NCI-H2107 (cell line): ENCODE measurements around the gene ZNF211.

Source experiments
- DNase-seq: peaks from one replicate; lab custom pipeline; 2025; lab: John Stamatoyannopoulos, UW

Gene ZNF211

GRCh38 chr19:57632987-57633831 lies at the start of gene ZNF211:
TSS of gene ZNF211 (plus strand) at chr19:57633168. CDS start at chr19:57633347, 179 bp downstream.
- peak; percentile 80 for DNase-seq

DNA sequence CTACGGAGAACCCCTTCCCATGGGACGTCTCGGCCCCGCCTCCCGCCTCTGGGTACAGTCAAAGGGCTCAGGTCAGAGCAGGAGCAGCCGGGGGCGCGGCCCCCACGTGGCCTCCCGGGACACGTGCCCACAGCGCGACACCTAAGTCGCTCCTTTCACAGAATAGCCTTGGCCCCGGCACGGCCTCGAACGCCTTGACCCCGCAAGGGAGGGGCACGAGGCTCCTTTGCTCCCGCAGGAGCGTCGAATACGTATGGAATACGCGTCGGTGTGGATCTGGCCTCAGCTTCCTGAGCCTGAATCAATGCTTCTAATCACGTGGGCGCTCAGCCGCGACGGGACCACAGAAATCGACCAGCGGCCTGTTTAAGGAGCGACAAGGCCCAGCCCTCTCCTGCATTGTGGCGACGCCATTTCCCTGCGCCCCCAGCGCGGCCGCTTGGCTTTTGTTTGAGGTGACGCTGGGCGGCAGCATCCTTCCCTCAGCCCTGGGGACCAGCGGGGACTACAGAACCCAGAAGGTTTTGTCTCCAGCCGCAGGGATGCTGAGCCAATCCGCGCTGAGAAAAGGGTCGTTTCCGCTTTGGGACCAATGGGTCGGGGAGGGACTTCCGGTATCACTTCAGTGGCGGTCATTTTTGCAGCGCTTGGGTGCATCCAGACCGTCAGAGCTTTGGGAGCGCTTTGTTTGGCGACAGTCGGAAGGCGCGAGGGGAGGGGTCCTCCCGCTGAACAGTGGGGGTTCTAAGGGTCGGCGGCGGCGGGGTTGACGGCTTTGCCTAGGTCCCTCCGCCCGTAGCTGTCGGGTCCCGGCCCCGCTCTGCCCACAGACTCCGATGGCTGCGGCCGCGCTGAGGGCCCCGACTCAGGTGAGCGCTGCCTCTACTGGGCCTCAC lies 49.2 kb upstream of the ZNF211 start, which contains the start of gene ZIK1:
Gene ZIK1, plus strand, starts transcription at position 625 of the 896 bp plus-strand sequence. Its CDS starts 212 bp downstream, at position 837.
- peak; percentile 68 for DNase-seq

- DNase-seq = no peak
Measured at GRCh38 chr19:57587529-57587928, 45.4 kb upstream of the ZNF211 start.

DNA sequence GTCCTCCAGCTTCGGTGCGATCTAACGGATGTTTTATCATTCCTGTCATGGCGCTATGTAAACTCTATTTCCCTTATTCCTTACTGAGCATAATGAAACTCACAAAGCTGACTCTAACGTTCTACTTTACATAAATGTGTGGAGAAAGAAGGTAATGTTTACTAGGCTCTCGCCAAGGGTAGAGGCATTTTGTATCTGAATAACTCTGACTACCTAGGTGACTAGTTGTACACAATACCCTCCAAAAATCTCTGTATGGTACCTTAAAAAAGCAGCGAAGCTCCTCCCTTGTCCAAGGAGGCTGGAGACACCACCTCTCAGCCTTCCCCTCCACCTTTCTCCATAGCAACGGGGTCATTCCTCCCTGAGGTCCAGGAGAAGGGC lies 33.6 kb upstream of the ZNF211 start:
- DNase-seq = no peak

DNA sequence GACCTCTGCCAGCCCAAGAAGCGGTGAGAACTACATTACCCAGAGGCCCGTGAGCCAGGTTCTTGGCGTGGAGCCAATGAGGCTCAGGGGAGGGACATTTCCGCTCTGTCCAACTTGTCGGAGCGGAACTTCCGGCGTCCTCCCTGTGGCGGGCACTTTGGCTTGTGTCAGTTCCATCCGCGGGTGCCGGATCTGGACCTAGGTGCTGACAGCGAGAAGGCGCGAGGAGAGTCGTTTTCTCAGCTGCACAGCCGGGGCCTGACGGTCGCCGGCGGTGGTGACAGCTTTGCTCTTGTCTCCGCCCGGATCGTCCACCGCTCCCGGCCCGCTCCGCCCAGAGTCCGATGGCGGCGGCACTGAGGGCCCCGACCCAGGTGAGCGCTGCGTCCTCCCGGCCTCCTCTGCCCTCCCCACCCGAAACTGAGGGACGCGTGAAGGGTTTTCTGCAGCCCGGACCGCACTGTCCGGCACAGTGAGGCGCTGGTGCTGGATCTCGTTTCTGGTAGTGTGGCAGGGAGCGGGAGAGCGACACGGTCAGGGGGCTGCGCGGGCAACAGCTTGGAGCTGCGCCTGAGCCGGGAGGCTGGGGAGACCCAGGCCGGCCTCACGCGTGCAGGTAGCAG lies 33.1 kb upstream of the ZNF211 start, which contains the start of gene ZNF530:
Gene ZNF530, plus strand, starts transcription at position 125 of the 623 bp plus-strand sequence. CDS start 4,461 bp downstream, outside the sequence.
- peak; percentile 81 for DNase-seq

- DNase-seq = no peak
Measured at GRCh38 chr19:57606931-57607330, 26.0 kb upstream of the ZNF211 start.

GRCh38 chr19:57611113-57611512 lies 21.9 kb upstream of the ZNF211 start:
- no peak for DNase-seq

GRCh38 chr19:57613941-57614743 lies 18.8 kb upstream of the ZNF211 start, which contains the start of gene ZNF134:
TSS of gene ZNF134 (plus strand) at chr19:57614242. CDS start at chr19:57619469, 5,227 bp downstream.
- DNase-seq = peak; percentile 50

- no peak for DNase-seq
Measured at GRCh38 chr19:57615346-57615745, 17.6 kb upstream of the ZNF211 start.

GRCh38 chr19:57620673-57621348 lies 12.2 kb upstream of the ZNF211 start:
- no peak for DNase-seq

- DNase-seq = no peak
Measured at GRCh38 chr19:57623091-57623490, 9.9 kb upstream of the ZNF211 start.

DNA sequence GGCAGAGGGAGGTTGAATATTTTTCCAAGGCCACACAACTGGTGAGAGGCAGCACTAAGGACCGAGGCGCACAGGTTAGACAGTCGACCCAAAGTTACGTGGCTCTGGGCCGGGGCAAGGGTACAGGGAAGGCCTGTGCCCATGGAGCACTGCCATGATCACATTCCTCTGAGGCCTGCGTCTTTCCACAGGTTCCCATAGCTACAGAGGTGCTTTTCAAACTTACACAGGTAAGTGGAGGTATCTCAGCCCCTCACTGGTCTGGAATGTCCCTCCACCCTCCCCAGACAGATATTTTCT lies 814 bp downstream of the ZNF211 start:
- no peak for DNase-seq

DNA sequence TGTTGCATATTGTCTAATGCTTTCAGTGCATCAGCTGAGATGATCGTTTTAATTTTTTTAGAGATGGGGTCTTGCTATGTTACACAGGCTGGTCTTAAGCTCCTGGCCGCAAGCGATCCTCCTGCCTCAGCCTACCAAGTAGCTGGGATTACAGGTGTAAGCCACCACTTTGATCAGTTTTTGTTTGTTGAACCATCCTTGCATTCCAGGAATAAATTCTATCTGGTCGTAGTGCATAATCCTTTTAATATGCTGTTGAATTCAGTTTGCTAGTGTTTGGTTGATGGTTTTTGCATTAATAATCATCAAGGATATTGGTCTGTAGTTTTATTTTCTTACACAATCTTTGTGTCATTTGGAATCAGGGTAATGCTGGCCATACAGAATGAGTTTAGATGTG lies 4.4 kb downstream of the ZNF211 start:
- DNase-seq = no peak

- DNase-seq = no peak
Measured at GRCh38 chr19:57641715-57642234, 8.8 kb downstream of the ZNF211 start.

- no peak for DNase-seq
Measured at GRCh38 chr19:57642396-57643046, 9.6 kb downstream of the ZNF211 start.

GRCh38 chr19:57643734-57644133 lies 10.8 kb downstream of the ZNF211 start:
- DNase-seq = no peak

DNA sequence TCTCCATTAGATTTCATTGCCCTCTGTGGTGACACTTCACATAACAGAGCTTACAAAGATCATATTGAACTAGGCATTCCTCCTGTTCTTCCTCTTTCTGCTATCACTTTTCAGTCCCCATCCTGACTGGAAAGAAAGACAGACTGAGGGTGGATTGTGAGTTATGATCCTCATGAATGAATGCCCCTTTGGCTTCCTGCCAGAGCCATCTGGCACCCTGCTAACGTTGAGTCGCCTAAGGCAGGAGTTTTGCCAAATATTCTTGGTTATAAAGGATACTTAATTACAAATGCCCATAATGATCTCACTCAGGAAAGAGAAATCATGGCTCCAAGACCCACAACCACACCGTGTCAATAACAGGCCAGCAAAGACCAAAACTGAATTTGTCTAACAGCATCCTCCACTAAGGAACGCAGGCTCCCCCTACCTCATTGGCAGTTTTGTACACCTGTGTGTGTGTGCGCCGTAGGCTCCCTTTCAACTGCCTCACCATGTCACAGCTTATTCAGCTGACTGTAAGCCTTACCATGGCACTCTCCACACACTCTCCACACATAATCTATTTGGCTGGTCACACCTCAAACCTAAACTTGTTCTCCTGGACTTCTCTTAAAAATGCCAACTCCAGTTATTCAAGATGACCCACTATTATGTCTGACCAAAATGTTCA lies 15.5 kb downstream of the ZNF211 start:
- DNase-seq = no peak

GRCh38 chr19:57651654-57651996 lies 18.7 kb downstream of the ZNF211 start:
- DNase-seq = no peak

GRCh38 chr19:57653689-57654088 lies 20.7 kb downstream of the ZNF211 start:
- no peak for DNase-seq

- DNase-seq = no peak
Measured at GRCh38 chr19:57655443-57655842, 22.5 kb downstream of the ZNF211 start.
